ENCODE results near the gene FFAR2.
"Not testable (repeated sequence)": the region's sequence is repeated elsewhere in the genome, so short reads cannot be mapped to it uniquely, and the experiment has no call there.

Gene FFAR2

DNA sequence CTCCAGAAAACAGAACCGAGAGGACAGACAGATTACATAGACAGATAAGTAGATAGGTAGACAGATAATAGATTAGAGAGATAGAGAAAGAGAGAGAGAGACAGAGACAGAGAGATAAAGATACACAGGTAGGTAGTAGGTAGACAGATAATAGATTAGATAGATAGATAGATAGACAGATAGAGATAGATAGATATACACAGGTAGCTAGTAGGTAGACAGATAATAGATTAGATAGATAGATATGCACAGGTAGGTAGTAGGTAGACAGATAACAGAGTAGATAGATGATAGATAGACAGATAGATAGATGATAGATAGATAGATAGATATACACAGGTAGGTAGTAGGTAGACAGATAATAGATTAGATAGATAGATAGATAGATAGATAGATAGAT lies 10.1 kb downstream of the FFAR2 start:
- DNase-seq: no peak

DNA sequence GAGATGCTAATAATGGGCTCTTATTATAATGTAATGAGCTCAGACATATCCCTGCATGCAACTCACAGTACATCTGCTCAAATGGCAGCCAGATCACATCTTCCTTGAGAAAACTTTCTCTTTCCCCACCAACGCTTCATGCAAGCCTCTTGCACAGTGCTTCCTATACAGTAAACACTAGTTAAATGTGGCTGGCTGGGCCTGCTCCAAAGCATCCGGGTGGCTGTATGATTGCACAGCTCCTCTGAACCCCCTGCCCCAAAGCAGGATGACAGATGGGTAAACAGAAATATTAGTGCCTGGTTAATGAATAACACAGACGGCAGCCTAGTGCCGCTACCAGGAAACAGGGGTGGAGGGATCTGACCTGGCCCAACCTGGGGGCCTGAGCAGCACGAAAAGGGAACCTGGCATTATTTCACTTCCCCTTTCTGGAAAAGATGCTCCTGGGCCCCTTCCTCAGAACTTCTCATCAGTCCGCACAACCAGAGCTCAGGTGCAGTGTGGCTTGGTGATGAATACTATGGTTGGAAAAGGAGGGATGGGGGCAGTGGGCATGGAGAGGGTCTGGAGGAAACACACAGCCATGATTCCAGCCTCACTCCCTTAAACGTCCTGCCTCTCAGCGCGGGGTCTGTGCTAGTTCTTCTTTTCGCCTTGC lies 10.8 kb downstream of the FFAR2 start:
- no peak for DNase-seq

DNA sequence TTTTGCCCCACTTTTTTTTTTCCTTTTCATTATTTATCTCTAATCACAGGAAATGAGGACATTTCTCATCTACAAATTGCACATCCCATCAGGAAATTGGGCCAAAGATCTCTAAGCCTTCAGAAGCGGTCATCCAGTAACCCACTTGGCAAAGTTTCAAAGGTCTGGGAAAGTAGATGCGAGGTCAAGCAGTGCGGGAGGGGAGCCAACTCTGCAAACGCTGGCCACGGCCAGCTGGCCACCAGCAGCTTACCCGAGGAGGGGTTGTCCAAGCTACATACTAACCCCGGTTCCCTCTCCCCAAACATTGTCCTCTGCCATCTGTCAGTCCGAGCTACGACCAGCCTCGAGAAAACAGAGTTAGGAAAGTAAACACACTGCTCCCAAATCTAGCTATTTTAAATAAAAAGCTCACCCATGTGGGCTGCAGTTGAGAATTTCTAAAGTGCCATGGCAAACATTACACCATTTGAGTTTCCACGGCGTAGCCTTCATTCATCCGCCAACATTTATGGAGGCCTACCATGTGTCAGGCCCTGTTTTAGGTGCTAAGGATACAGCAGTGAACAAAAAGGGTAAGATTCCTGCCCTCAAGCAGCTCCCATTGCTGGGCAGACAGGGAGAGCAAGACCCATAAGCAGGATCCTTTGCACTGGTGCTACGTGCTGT lies 11.5 kb downstream of the FFAR2 start:
- DNase-seq: no peak

- no peak for DNase-seq
Measured at GRCh38 chr19:35460608-35461007, 12.6 kb downstream of the FFAR2 start.

GRCh38 chr19:35461060-35461459 lies 13.0 kb downstream of the FFAR2 start:
- DNase-seq: no peak

DNA sequence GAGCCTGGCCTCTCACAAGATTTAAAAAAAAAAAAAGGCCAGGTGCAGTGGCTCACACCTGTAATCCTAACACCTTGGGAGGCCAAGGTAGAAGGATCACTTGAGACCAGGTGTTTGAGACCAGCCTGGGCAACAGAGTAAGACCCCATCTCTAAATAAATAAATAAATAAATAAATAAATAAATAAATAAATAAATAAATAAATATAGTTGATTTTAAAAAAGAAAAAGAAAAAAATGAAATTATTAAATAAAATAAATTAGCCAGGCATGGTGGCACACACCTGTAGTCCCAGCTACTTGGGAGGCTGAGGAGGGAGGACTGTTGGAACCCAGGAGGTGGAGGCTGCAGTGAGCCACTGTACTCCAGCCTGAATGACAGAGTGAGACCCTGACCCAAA lies 13.7 kb downstream of the FFAR2 start:
- not testable (repeated sequence) for DNase-seq

DNA sequence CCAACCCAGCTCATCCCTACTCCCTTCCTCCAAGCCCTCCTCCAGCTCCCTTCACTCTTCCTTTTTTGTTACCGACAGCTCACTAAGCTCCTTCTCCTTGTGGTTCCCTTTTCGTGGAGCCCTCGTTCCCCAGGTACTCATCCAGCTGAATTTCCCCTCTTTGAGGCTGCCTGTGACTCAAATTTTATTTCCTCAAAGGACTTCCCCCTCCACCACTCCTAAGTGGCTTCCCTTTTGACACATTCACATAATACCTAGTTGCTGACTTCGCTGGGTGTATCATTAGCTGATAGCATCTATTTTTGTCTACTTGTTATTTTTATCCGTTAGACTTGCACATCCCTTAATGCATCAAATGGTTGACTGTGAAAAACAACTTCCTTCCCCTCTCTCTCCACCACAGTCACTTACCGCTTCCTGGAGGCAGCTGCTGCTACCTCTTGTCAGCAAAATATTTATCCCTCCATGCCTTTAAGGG lies 14.5 kb downstream of the FFAR2 start:
- DNase-seq: peak in 3 of 5 experiments; percentile 43 to 96 (median 83)

- DNase-seq: not testable (repeated sequence)
Measured at GRCh38 chr19:35462956-35463355, 14.9 kb downstream of the FFAR2 start.

DNA sequence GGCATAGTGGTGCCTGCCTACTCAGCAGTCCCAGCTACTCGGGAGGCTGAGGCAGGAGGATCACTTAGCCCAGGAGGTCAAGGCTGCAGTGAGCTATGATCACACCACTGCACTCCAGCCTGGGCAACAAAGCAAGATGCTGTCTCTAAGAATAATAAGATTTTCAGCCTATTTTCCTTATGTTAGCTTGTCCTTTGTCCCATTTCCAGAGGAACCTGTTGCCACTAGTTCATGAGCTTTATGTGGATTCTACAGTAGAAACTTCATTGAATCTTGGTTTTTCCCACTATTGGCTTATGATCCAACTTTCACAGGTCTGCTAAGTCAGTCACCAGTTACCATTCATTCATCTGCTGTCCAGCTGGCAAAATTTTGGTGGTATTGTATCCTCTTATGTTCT lies 18.2 kb downstream of the FFAR2 start:
- no peak for DNase-seq

DNA sequence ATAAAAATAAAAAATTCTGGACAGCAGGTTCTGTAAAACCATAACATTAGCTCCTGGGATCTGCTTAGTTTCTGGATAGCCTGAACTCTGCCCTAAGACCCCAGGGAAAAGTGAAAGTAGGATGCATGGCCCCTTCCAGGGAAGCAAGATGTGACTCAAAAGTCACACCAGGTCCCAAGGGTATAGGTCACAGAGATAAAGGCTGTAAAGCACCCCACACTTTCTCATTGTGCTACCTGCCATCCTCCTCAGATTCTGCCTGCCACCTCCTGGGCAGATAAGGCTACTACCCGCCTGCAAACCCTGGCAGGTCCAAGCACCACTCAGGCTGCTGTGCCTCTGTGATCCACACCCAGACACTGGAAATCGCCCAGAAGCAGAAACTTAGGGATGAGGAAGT lies 20.6 kb downstream of the FFAR2 start:
- DNase-seq: peak; percentile 23 to 78 (median 43)

- DNase-seq: no peak
Measured at GRCh38 chr19:35470128-35470527, 22.1 kb downstream of the FFAR2 start.

- DNase-seq: not testable (repeated sequence)
Measured at GRCh38 chr19:35471075-35471474, 23.0 kb downstream of the FFAR2 start.

DNA sequence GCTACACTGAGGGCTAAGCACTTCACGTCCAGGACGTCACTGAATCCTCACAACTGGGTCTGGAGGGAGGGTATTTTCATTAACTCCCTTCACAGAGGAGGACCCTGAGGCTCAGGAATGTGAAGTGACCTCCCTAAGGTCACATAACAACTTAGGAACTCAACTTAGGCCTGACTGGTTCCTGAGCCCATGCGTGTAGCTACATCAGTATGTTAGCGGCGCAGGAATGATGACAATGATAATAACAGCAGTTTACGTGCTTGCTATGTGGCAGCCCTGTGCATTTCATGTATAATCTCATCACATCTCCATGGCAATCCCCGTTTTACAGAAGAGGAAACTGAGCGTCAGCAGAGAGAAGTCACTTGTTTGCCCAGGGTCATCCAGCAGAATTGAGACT lies 23.9 kb downstream of the FFAR2 start:
- no peak for DNase-seq

- no peak for DNase-seq
Measured at GRCh38 chr19:35474104-35474503, 26.0 kb downstream of the FFAR2 start.

- not testable (repeated sequence) for DNase-seq
Measured at GRCh38 chr19:35474594-35474993, 26.5 kb downstream of the FFAR2 start.

DNA sequence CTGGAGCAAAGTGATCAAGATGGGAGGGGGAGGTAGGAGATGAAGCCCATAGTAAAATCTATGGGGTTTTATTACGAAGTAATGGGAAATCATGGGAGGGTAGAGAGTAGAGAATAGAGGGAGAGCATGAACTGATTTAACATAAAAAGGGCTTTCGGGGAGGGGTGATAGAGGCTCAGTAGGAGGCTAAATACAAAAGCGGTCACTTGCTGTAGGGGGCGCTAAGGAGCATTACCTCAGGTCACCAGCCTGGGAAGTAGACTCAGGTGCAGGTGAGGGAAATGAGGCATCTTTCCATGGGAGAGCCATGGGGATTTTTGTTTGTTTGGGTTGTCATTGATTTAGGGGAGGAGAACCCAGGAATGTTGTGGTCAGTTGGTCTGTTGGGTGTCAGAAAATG lies 28.1 kb downstream of the FFAR2 start:
- DNase-seq: no peak

DNA sequence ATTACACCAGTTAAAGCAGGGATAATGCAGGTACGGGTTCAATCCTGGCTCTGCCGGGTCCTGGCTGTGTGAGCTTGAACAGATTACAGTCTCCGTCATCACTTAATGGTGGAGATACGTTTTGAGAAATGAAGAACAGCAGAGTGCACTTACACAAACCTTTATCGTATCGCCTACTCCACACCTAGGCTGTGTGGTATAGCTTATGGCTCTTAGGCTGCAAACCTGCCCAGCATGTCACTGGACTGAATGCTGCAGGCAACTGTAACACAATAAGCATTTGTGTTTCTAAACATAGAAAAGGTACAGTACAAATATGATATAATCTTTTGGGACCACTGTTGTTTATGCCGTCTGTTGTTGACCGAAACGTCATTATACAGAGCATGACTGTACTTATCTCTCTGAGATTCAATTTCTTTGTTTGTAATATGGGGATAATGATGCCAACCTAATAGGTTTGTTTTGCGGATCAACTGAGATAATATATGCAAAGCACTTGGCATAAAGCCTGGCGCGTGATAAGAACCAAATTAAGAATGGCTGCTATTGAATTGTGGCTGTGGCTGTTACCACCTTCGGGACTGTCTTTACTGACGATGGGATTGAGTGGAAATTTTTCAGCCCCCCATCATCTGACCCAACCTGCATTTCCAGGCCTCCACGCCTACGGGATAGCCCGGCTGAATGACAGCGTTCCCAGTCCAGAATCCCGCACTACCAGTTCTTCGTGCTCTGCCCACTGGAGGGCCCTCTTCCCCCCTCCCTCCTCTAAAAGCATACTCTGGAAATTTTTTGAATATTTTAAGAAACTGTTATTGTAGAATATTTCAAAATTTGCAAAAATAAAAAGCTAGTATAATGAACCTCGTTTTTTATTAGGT lies 31.0 kb downstream of the FFAR2 start:
- no peak for DNase-seq

DNA sequence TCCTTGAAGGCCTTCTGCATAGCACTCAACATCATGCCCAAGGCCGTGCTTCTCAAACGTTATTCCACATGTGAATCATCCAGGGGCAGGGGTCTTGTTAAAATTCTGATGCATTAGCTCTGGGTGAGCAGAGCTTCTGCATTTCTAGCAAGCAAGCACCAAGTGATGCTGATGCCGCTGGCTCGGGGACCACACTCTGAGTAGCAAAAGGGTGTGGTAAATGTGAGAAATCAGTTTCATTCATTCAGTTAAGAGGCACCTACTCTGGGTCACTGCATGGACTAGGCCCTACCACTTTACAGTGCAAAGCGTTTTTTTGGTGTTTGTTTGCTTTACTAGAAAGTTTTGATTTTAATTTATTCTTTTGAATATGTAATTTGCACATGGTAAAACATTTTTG lies 35.0 kb downstream of the FFAR2 start:
- no peak for DNase-seq

- DNase-seq: peak in 1 of 5 experiments; percentile 21
Measured at GRCh38 chr19:35484252-35485036, 36.4 kb downstream of the FFAR2 start.

GRCh38 chr19:35486268-35486708 lies 38.2 kb downstream of the FFAR2 start:
- DNase-seq: no peak

- DNase-seq: no peak
Measured at GRCh38 chr19:35487656-35488182, 39.7 kb downstream of the FFAR2 start.

- no peak for DNase-seq
Measured at GRCh38 chr19:35488677-35489076, 40.6 kb downstream of the FFAR2 start.

Measured in T-helper 2 cell (primary cell).